ENCODE results near the gene AK5. TPM values are rescaled to one million over a fixed set of nuclear protein-coding genes. Genes with fewer than 3 reads are reported as not detected.

The AK5 gene
- total RNA-seq, 1 donor from 2014 or later = 1.0 TPM

DNA sequence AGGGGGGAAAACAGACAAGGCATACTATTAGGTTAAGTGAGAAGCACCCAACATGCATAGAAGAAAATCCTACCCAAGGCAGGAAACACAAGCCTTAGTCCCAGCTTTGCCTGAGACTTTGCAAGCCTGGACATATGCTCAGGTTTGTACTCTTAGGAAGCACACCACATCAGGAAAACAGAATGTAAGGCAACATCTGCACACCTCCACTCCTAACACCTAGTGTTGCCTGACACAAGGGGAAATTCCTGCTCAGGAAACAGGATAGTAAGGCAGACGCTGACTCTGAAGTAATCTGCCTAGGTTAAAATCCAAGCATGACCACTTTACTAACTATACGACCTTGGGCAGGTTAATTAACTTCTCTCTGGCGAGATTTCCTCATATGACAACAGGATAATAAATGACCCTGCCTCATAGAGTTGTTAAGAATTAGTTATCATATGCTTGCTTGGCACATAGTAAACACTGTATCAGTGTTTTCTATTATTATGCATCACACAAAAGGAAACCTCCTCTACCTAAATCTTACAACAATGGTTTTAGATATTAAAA is 280.9 kb downstream of the AK5 start:
- Histone ChIP-seq H3K4me3 (no peak overlapping the region), H3K36me3 (peaks cover 43% of the 10 kb centered on the region), H3K27me3 (ENCODE audit: low read depth) (no peaks in the 10 kb centered on the region), H3K4me1 (peaks cover 12% of the 10 kb centered on the region), H3K9me3 (replicated peaks) (no peaks in the 10 kb centered on the region), H3K27ac (replicated peaks) (no peak overlapping the region)
- intact Hi-C loops (cut with micrococcal nuclease) = no loop called here
- TF ChIP-seq, protein P1, sequence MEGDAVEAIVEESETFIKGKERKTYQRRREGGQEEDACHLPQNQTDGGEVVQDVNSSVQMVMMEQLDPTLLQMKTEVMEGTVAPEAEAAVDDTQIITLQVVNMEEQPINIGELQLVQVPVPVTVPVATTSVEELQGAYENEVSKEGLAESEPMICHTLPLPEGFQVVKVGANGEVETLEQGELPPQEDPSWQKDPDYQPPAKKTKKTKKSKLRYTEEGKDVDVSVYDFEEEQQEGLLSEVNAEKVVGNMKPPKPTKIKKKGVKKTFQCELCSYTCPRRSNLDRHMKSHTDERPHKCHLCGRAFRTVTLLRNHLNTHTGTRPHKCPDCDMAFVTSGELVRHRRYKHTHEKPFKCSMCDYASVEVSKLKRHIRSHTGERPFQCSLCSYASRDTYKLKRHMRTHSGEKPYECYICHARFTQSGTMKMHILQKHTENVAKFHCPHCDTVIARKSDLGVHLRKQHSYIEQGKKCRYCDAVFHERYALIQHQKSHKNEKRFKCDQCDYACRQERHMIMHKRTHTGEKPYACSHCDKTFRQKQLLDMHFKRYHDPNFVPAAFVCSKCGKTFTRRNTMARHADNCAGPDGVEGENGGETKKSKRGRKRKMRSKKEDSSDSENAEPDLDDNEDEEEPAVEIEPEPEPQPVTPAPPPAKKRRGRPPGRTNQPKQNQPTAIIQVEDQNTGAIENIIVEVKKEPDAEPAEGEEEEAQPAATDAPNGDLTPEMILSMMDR (IDR thresholded peaks at IDR 0.05; ENCODE audit: borderline replicate concordance) = no peak
- no peak for DNase-seq

DNA sequence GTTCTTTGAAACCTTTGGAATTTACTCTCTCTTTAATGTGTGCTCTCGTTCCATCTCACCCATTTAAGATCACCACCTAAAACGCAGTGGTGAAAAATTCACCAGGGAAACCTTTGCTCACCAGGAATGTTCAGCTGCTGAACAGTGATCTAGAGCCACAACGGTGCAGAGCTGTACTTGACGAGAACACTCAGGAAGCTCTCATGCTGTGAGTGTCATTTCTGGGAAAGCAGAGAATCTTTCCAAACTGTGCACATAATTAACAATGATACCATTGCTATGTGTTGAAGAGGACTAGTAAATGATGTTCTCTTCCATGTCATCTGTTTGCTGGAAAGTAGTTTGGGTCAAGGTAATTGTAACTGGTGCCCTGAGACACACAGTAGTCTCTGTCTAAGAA is 283.5 kb downstream of the AK5 start:
- Histone ChIP-seq H3K9me3 (replicated peaks) (no peaks in the 10 kb centered on the region), H3K27me3 (ENCODE audit: low read depth) (no peaks in the 10 kb centered on the region), H3K4me1 (peaks cover 12% of the 10 kb centered on the region), H3K27ac (replicated peaks) (no peak overlapping the region), H3K4me3 (no peak overlapping the region), H3K36me3 (peaks cover 55% of the 10 kb centered on the region)
- intact Hi-C loops (cut with micrococcal nuclease) = no loop called here
- TF ChIP-seq, protein P1 (IDR thresholded peaks at IDR 0.05; ENCODE audit: borderline replicate concordance) = no peak
- DNase-seq = no peak

DNA sequence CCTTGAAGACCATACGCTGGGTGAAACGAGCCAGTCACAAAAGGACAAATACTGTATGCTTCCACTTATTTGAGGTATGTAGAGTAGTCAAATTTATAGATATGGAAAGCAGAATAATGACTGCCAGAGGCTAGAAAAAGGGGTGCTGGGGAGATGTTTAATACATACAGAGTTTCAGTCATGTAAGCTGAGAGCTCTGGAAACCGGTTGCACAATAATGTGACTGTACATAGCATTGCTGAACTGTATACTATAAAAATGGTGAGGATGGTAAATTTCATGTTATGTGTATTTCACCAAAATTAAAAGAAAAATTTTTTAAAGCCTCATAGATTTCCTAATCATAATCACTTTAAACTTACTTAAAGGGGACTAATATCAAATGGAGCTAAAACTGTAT is 289.8 kb downstream of the AK5 start:
- no peak for DNase-seq
- Histone ChIP-seq H3K4me3 (no peak overlapping the region), H3K36me3 (peaks cover 77% of the 10 kb centered on the region), H3K27ac (replicated peaks) (no peak overlapping the region), H3K27me3 (ENCODE audit: low read depth) (no peaks in the 10 kb centered on the region), H3K9me3 (replicated peaks) (no peaks in the 10 kb centered on the region), H3K4me1 (no peaks in the 10 kb centered on the region)
- intact Hi-C loops (cut with micrococcal nuclease) = no loop called here
- TF ChIP-seq, protein P1 (IDR thresholded peaks at IDR 0.05; ENCODE audit: borderline replicate concordance) = no peak

DNA sequence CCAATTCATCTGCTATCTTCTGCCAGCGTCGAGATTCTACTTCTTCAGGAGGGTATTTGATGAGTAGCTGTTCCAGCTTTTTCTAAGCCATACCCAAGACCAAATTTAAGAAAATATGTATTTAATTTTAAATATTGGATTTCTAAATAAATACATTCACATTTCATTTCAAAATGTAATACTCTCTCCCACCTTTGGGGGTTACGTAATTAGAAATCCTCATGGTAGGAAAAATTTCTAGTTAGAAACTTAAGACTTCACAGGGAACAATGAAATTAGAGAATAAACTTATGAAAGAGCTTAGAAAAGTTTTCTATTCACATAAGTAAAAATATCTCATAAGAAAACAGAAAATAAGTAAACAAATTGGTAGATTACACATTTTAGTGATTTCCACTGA is 297.7 kb downstream of the AK5 start:
- DNase-seq = no peak
- H3K27me3 ChIP-seq (ENCODE audit: low read depth) = no peaks in the 10 kb centered on the region
- no peak overlapping the region for H3K27ac ChIP-seq (replicated peaks)
- peaks cover 94% of the 10 kb centered on the region for H3K36me3 ChIP-seq
- no peaks in the 10 kb centered on the region for H3K9me3 ChIP-seq (replicated peaks)
- no peak overlapping the region for H3K4me3 ChIP-seq
- intact Hi-C loops (cut with micrococcal nuclease) = no loop called here
- no peaks in the 10 kb centered on the region for H3K4me1 ChIP-seq
- TF ChIP-seq, protein P1 (IDR thresholded peaks at IDR 0.05; ENCODE audit: borderline replicate concordance) = no peak

DNA sequence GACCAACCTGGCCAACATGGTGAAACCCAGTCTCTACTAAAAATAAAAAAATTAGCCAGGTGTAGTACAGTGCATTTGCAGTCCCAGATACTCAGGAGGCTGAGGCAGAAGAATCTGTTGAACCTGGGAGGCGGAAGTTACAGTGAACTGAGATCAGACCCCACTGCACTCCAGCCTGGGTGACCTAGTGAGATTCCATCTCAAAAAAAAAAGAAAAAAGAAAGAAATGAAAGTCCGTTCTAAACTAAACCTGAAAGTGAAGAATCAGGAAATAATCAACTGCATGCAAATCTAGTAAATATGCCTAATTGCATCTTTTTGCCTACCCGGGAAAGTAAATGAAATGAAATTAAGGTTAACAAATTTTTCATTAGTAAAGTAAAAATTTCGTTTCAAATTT is 301.1 kb downstream of the AK5 start:
- Histone ChIP-seq H3K9me3 (replicated peaks) (no peaks in the 10 kb centered on the region), H3K27me3 (ENCODE audit: low read depth) (no peaks in the 10 kb centered on the region), H3K27ac (replicated peaks) (no peak overlapping the region), H3K36me3 (peaks cover 65% of the 10 kb centered on the region), H3K4me3 (no peak overlapping the region), H3K4me1 (no peaks in the 10 kb centered on the region)
- DNase-seq = no peak
- intact Hi-C loops (cut with micrococcal nuclease) = no loop called here
- TF ChIP-seq, protein P1 (IDR thresholded peaks at IDR 0.05; ENCODE audit: borderline replicate concordance) = no peak
